ENCODE measurements around the gene TERT.
"Not testable (repeated sequence)": the region's sequence is repeated elsewhere in the genome, so short reads cannot be mapped to it uniquely, and the experiment has no call there.

The TERT gene

GRCh38 chr5:1297243-1297642 is 2.4 kb upstream of the TERT start:
- no peak for FAIRE-seq

GRCh38 chr5:1295650-1296037 is 776 bp upstream of the TERT start:
- FAIRE-seq = no peak

More at GRCh38 chr5:1297243-1297642, 2.4 kb upstream of the TERT start:
- no peak for DNase-seq (ENCODE audit: low spot score)

GRCh38 chr5:1294206-1294834 is 548 bp downstream of the TERT start:
- DNase-seq (ENCODE audit: low spot score) = no peak

More at GRCh38 chr5:1295650-1296037, 776 bp upstream of the TERT start:
- no peak for DNase-seq (ENCODE audit: low spot score)

GRCh38 chr5:1293416-1294205 is 1.3 kb downstream of the TERT start:
- FAIRE-seq (no peak), DNase-seq (ENCODE audit: low spot score) (no peak)

More at GRCh38 chr5:1294206-1294834, 548 bp downstream of the TERT start:
- no peak for FAIRE-seq

GRCh38 chr5:1292846-1293415 is 1.9 kb downstream of the TERT start:
- FAIRE-seq = no peak
- no peak for DNase-seq (ENCODE audit: low spot score)

- FAIRE-seq = no peak
- no peak for DNase-seq (ENCODE audit: low spot score)
Observed at GRCh38 chr5:1292139-1292538, 2.7 kb downstream of the TERT start.

- FAIRE-seq (no peak), DNase-seq (ENCODE audit: low spot score) (no peak)
Observed at GRCh38 chr5:1291611-1292080, 3.2 kb downstream of the TERT start.

GRCh38 chr5:1290956-1291355 is 3.9 kb downstream of the TERT start:
- DNase-seq (ENCODE audit: low spot score); FAIRE-seq: not testable (repeated sequence)

GRCh38 chr5:1289559-1289958 is 5.3 kb downstream of the TERT start:
- not testable (repeated sequence) for DNase-seq (ENCODE audit: low spot score)

GRCh38 chr5:1288439-1289335 is 6.2 kb downstream of the TERT start:
- DNase-seq (ENCODE audit: low spot score) = no peak
- no peak for FAIRE-seq

More at GRCh38 chr5:1289559-1289958, 5.3 kb downstream of the TERT start:
- not testable (repeated sequence) for FAIRE-seq

- FAIRE-seq (no peak), DNase-seq (ENCODE audit: low spot score) (no peak)
Observed at GRCh38 chr5:1285883-1286291, 9.0 kb downstream of the TERT start.

GRCh38 chr5:1285141-1285540 is 9.7 kb downstream of the TERT start:
- FAIRE-seq = no peak
- no peak for DNase-seq (ENCODE audit: low spot score)

- not testable (repeated sequence) for DNase-seq (ENCODE audit: low spot score); FAIRE-seq
Observed at GRCh38 chr5:1284336-1284970, 10.4 kb downstream of the TERT start.

GRCh38 chr5:1283729-1284041 is 11.2 kb downstream of the TERT start:
- DNase-seq (ENCODE audit: low spot score); FAIRE-seq: not testable (repeated sequence)

- DNase-seq (ENCODE audit: low spot score); FAIRE-seq: not testable (repeated sequence)
Observed at GRCh38 chr5:1282993-1283728, 11.7 kb downstream of the TERT start.

- DNase-seq (ENCODE audit: low spot score) (no peak), FAIRE-seq (no peak)
Observed at GRCh38 chr5:1282131-1282992, 12.5 kb downstream of the TERT start.

- DNase-seq (ENCODE audit: low spot score) (no peak), FAIRE-seq (no peak)
Observed at GRCh38 chr5:1281038-1281882, 13.6 kb downstream of the TERT start.

Data from RCC 7860 (cell line).